AG04450 (cell line): ENCODE measurements around the gene ARHGAP9. TPM values are rescaled to one million over a fixed set of nuclear protein-coding genes. Genes with fewer than 3 reads are reported as not detected.
A peak's percentile ranks its signal among the peaks of the same experiment; 100 is the strongest.
"Not testable (repeated sequence)": the region's sequence is repeated elsewhere in the genome, so short reads cannot be mapped to it uniquely, and the experiment has no call there.

Experiments used
- CTCF ChIA-PET: fragments of 300-600, 350-600 bp; formaldehyde crosslinking; extraction: SDS; loops from one replicate; lab custom pipeline; 2022; ENCODE audit warnings: antibody characterized with exemption, inconsistent platforms; lab: Charles Lee
- POLR2A ChIA-PET: fragments of 350-600 bp; formaldehyde crosslinking; extraction: SDS; loops from one replicate; lab custom pipeline; 2021; ENCODE audit warnings: antibody characterized with exemption, inconsistent platforms; lab: Yijun Ruan, JAX
- DNase-seq: peaks from one replicate; pipeline ENCODE4 v3.0.0-alpha.2; 2011; ENCODE audit warnings: low read depth, low spot score
- H3K27ac ChIP-seq: one replicate; pipeline ENCODE4 v1.5.1; 2012; ENCODE audit warnings: low read depth, low read length, control low read depth
- H3K27me3 ChIP-seq: one replicate; pipeline ENCODE4 v1.6.0; 2012; ENCODE audit warnings: low read length; ENCODE audit not compliant: control insufficient read depth, insufficient read depth
- H3K4me3 ChIP-seq: 2 replicates; pipeline ENCODE4 v1.5.1; 2011; ENCODE audit warnings: mild to moderate bottlenecking, low read depth, low read length, control low read depth
- H3K9me3 ChIP-seq: 2 replicates; pipeline ENCODE4 v1.5.1; 2012; ENCODE audit warnings: low read length; ENCODE audit not compliant: control insufficient read depth, insufficient read depth
- polyA plus RNA-seq: library from polyadenylated mRNA; depleted of rRNA; stranded (reverse); fragments of >200 nt; gene quantifications from 2 replicates; pipeline ENCODE4 v1.2.3, GENCODE V29; 2011
- TF ChIP-seq, protein P1 (sequence below): IDR thresholded peaks from 2 replicates; pipeline ENCODE4 v1.5.1; 2011; ENCODE audit warnings: low read depth, low read length, control low read depth, inconsistent platforms

Gene ARHGAP9
- polyA plus RNA-seq, 1 experiment = 1.2 TPM

DNA sequence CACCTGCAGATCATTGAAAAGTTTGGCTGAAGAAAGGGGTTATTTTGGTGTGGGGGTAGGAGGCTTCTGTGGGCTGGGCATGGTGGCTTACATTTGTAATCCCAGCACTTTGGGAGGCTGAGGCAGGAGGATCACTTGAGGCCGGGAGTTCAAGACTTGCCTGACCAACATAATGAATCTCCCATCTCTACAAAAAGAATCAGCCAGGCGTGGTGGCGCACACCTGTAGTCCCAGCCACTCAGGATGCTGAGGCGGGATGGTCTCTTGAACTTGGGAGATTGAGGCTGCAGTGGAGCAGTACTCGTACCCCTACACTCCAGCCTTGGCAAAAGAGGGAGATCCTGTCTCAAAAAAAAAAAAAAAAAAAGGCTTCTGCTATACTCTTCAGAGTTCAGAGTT lies 33.6 kb upstream of the ARHGAP9 start:
- TF ChIP-seq, protein P1, sequence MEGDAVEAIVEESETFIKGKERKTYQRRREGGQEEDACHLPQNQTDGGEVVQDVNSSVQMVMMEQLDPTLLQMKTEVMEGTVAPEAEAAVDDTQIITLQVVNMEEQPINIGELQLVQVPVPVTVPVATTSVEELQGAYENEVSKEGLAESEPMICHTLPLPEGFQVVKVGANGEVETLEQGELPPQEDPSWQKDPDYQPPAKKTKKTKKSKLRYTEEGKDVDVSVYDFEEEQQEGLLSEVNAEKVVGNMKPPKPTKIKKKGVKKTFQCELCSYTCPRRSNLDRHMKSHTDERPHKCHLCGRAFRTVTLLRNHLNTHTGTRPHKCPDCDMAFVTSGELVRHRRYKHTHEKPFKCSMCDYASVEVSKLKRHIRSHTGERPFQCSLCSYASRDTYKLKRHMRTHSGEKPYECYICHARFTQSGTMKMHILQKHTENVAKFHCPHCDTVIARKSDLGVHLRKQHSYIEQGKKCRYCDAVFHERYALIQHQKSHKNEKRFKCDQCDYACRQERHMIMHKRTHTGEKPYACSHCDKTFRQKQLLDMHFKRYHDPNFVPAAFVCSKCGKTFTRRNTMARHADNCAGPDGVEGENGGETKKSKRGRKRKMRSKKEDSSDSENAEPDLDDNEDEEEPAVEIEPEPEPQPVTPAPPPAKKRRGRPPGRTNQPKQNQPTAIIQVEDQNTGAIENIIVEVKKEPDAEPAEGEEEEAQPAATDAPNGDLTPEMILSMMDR = no peak
- no peak overlapping the region for H3K27ac ChIP-seq
- H3K4me3 ChIP-seq = no peak overlapping the region
- ChIA-PET POLR2A (interaction anchor here (0.7 kb wide), 1 partner anchor 13 kb away, joined by 3 read pairs; no protein-coding TSS in a partner anchor), CTCF (no interaction called here)
- DNase-seq = no peak
- no peaks in the 10 kb centered on the region for H3K9me3 ChIP-seq
- no peaks in the 10 kb centered on the region for H3K27me3 ChIP-seq

DNA sequence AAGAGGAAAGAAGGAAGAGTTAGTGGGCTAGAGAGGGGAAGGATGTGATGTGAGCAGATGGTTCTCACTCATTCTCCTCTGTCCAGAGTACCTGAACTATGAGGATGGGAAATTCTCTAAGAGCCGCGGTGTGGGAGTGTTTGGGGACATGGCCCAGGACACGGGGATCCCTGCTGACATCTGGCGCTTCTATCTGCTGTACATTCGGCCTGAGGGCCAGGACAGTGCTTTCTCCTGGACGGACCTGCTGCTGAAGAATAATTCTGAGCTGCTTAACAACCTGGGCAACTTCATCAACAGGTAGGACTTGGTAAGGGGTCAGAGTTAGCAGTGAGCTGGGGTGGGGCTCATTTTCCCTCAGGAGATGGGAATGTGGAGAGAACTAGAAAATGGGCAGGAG lies 33.0 kb upstream of the ARHGAP9 start:
- Histone ChIP-seq H3K27me3 (no peaks in the 10 kb centered on the region), H3K9me3 (no peaks in the 10 kb centered on the region), H3K4me3 (no peak overlapping the region), H3K27ac (no peak overlapping the region)
- CTCF ChIA-PET = interaction anchor here (0.6 kb wide), 1 partner anchor 1469 kb away, joined by 3 read pairs; no protein-coding TSS in a partner anchor
- POLR2A ChIA-PET = no interaction called here
- TF ChIP-seq, protein P1 = no peak
- no peak for DNase-seq

DNA sequence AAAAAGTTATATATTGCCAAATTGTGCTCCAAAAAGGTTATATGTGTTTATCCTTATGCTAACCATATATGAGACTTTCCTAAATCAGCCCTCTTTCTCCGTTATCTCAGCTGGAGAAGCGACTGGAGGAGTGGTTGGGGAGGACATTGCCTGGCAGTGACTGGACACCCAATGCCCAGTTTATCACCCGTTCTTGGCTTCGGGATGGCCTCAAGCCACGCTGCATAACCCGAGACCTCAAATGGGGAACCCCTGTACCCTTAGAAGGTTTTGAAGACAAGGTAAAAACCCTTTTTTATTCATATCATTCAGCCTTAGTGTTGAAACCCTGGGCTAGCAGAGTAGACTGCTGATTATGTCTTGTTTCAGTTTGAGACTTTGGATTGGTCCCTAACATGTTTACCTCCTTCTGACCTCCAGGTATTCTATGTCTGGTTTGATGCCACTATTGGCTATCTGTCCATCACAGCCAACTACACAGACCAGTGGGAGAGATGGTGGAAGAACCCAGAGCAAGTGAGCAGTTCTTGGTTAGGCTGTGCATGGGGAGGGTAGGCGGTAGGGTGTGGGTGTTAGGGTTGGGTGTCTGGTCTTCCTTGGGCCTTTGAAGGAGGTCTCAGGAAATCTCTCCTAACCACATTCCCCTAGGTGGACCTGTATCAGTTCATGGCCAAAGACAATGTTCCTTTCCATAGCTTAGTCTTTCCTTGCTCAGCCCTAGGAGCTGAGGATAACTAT lies 32.1 kb upstream of the ARHGAP9 start:
- no peak for DNase-seq
- H3K27me3 ChIP-seq = no peaks in the 10 kb centered on the region
- H3K4me3 ChIP-seq = no peak overlapping the region
- ChIA-PET CTCF (interaction anchor here (0.6 kb wide), 1 partner anchor 1468 kb away, joined by 3 read pairs; no protein-coding TSS in a partner anchor), POLR2A (interaction anchor here (0.5 kb wide), 1 partner anchor 18 kb away, joined by 4 read pairs; no protein-coding TSS in a partner anchor)
- H3K9me3 ChIP-seq = no peaks in the 10 kb centered on the region
- TF ChIP-seq, protein P1 = no peak
- H3K27ac ChIP-seq = peak overlapping the region; percentile 21

DNA sequence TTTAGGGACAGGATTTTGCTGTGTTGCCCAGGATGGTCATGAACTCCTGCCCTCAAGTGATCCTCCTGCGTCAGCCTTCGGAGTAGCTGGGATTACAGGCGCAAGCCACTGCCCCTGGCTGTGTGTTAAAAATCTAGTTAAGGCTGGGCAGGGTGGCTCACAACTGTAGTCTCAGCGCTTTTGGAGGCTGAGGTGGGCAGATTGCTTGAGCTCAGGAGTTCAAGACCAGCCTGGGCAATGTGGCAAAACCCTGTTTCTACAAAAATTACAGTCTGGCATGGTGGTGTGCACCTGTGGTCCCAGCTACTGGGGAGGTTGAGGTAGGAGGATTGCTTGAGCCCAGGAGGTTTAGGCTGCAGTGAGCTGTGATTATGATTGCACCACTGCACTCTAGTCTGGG lies 31.5 kb upstream of the ARHGAP9 start:
- no peaks in the 10 kb centered on the region for H3K27me3 ChIP-seq
- H3K4me3 ChIP-seq = no peak overlapping the region
- DNase-seq = no peak
- ChIA-PET POLR2A (no interaction called here), CTCF (no interaction called here)
- TF ChIP-seq, protein P1 = no peak
- H3K9me3 ChIP-seq = no peaks in the 10 kb centered on the region
- no peak overlapping the region for H3K27ac ChIP-seq

DNA sequence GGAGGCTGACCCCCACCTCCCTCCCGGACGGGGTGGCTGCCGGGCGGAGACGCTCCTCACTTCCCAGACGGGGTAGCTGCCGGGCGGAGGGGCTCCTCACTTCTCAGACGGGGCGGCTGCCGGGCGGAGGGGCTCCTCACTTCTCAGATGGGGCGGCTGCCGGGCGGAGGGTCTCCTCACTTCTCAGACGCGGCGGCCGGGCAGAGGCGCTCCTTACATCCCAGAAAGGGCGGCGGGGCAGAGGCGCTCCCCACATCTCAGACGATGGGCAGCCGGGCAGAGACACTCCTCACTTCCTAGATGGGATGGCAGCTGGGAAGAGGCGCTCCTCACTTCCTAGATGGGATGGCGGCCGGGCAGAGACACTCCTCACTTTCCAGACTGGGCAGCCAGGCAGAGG lies 28.1 kb upstream of the ARHGAP9 start:
- H3K27me3 ChIP-seq, H3K9me3 ChIP-seq, H3K27ac ChIP-seq, H3K4me3 ChIP-seq, DNase-seq, CTCF ChIA-PET, POLR2A ChIA-PET: not testable (repeated sequence)

DNA sequence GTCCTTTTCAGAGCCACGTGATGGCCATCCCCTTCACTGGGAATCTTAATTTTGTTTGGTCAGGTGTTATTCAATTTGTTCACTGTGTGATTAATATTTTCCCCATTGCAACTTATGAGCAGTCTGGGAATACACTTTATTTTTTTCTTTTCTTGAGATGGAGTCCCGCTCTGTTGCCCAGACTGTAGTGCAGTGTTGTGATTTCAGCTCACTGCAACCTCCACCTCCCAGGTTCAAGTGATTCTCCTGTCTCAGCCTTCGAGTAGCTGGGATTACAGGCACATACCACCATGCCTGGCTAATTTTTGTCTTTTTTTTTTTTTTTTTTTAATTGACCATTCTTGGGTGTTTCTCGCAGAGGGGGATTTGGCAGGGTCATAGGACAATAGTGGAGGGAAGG lies 26.9 kb upstream of the ARHGAP9 start:
- not testable (repeated sequence) for H3K9me3 ChIP-seq, H3K4me3 ChIP-seq, H3K27ac ChIP-seq, H3K27me3 ChIP-seq, DNase-seq
- ChIA-PET POLR2A (interaction anchor here (0.7 kb wide), 1 partner anchor 10 kb away, joined by 4 read pairs; no protein-coding TSS in a partner anchor), CTCF (interaction anchor here (0.5 kb wide), 1 partner anchor 263 kb away, joined by 8 read pairs; no protein-coding TSS in a partner anchor)

DNA sequence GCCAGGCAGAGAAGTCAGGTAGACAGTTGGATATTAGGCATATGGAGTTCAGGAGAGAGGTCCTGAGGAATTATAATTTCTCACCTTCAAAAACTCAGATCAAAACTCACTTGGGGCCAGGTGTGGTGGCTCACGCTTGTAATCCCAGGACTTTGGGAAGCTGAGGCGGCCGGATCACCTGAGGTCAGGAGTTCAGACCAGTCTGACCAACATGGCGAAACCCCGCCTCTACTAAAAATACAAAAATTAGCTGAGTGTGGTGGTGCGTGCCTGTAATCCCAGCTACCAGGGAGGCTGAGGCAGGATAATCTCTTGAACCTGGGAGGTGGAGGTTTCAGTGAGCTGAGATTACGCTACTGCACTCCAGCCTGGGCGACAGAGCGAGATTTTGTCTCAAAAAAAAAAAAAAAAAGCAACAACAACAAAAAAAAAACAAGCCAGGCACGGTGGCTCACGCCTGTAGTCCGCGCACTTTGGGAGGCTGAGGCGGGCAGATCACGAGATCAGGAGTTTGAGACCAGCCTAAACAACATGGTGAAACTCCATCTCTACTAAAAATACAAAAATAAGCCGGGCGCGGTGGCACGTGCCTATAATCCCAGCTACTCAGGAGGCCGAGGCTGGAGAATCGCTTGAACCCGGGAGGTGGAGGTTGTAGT lies 22.8 kb upstream of the ARHGAP9 start:
- H3K27ac ChIP-seq, CTCF ChIA-PET, DNase-seq, H3K4me3 ChIP-seq, H3K27me3 ChIP-seq, H3K9me3 ChIP-seq: not testable (repeated sequence)
- POLR2A ChIA-PET = interaction anchor here (0.7 kb wide), 1 partner anchor 44 kb away, joined by 6 read pairs; no protein-coding TSS in a partner anchor
